HG02588 (cell line): ENCODE data around the gene CD82.

Experiments
- ATAC-seq: cut with Tn5 transposase; IDR thresholded peaks from one replicate; pipeline ENCODE4 v1.9.1; 2021; ENCODE audit warnings: mild to moderate bottlenecking, moderate library complexity; ENCODE audit not compliant: unreplicated experiment

CD82 gene, protein sequence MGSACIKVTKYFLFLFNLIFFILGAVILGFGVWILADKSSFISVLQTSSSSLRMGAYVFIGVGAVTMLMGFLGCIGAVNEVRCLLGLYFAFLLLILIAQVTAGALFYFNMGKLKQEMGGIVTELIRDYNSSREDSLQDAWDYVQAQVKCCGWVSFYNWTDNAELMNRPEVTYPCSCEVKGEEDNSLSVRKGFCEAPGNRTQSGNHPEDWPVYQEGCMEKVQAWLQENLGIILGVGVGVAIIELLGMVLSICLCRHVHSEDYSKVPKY

DNA sequence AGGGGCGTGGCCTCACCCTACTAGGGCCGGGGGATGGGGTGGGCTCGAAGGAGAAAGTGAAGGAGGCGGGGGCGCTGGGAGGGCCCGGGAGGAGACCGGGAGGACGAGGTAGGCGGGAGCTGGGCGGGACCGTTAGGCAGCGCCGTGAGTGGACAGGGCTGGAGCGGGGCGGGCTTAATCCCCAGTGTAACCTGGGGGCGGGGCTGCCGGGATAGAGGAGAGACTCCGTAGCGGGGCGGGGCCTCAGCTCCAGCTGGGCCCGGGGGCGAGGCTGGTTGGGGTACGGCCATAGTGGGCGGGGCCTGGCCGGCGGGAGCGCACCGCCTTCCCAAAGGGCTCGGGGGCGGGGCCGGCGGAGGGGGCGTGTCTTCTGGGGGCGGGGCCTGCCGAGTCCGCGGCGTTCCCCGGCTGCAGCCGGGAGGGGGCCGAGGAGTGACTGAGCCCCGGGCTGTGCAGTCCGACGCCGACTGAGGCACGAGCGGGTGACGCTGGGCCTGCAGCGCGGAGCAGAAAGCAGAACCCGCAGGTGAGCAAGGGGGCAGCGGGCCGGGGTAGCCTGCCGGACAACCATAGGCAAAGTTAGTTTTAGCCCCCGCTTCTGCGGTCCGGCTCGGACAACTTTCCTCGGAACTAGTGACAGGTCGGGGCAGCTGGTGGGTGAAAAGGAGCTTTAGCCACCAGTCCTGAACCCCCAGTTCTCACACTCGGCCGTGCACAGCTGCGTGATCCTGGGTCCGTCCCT, at the start of gene CD82:
Gene CD82, plus strand, starts transcription at position 453 of the 742 bp plus-strand sequence. CDS start 29,000 bp downstream, outside the sequence.
- peak; percentile 77 for ATAC-seq

DNA sequence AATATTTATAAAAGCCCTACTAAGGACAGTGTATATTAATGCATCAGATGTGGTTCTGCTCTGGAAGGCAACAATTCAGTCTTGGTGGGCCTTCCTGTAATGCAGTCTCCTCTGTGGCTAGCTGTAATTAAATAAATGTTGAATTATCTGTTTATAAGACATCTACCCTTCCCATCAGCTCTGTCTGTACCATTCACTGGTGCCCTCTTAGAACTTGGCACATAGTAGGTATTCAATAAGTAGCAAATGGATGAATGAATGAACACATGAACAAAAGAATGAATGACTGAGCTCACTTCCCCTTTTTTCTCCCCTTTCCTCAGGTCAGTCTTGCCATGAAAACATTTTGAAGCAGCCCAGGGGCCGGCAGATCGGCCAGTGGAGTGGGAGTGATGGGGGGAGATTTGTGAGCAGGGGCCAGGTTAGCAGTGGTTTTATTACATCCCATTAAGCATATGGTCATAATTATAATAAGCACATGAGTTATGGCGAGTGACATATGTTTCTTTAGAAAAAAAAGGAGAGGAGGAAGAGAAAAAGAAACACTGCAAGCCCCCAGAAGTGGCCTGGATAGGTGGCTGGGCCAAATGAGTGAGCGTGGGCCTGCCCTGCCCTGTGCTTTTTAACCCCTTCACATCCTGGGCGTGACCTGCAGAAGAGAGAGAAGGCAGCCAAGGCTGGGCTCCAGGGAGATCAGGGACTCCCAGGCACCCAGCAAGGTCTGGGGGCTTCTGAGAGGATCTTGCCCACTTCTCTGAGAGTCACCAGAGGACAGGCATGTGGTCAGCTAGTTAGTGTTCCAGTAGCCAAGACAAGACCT, 48.6 kb upstream of the CD82 start:
- ATAC-seq, result no peak

DNA sequence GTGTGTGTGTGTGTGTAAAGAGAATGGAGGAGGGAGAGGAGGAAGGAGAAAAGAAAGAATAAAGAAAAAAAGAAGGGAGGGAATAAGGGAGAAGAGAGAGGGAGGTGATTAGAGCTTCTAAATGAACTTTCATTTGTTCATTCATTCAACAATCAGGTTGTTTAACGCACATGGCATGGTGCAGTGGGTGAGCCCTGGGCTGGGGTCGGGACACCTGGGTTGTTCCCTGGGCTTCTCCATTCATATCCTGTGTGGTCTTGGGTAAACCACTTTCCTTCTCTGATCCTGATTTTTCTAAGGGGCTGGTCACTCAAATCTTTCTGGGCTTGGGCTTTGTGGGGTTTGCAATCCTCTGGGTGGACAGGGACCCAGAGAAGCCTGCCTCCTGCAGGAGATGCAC, 47.9 kb upstream of the CD82 start:
- ATAC-seq, result no peak

DNA sequence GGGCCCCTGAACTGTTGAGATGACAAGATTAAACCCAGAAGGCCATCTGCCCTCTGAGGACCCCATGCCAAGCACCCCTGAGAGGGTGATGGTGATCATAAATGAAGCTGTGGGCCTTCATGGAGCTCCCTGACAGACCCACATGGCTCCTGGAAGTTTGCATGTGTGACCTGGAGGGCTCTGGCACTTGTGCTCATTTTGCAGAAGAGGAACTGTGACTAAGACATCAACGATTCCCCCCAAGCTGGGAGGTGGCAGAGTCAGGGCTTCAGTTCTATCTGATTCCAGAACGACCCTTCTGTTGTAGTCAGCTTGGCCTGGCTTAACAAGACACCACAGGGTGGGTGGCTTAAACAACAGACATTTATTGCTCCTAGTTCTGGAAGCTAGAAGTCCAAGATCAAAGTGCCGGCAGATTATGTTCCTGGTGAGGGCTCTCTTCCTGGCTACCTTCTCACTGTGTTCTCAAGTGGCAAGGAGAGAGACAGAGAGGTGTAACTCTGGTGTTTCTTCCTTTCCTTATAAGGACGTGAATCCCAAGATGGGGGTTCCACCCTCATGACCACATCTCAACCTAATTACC, 46.4 kb upstream of the CD82 start:
- no peak for ATAC-seq

DNA sequence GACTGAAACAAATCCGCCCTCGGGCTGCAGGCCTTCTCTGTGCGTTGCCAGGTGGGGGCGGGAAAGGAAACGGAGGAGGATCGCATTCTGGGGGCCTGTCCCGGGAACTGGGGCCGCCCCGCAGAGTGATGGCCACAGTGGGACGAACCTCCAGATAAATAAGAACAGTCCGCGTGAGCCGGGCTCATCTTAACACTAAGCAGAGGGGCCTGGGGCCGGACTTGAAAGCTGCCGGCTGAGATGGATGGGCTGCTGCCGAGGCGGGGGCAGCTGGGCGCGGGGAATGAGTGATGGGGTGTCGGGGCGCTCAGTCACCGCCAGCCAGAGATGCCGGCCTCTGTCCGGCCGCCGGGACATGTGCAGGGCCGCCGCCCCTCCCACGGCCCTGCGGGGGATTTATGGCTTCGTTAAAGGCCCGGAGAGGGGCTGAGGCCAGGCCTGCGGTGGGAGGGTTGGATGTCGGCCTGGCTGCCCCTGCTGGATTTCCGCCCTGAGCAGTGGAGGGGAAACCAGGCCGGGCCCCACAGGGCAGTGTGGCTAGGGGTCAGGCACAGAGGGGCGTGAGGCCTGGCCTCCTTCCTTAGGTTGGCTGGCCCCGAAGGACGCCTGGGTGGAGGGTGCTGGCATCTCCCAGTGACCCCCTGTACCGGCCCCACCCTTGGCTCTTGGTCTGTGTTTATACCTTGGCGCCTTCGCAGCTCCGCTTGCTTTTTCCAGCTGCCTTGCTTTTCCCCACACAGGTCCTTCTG, 45.3 kb upstream of the CD82 start:
- ATAC-seq, result no peak

DNA sequence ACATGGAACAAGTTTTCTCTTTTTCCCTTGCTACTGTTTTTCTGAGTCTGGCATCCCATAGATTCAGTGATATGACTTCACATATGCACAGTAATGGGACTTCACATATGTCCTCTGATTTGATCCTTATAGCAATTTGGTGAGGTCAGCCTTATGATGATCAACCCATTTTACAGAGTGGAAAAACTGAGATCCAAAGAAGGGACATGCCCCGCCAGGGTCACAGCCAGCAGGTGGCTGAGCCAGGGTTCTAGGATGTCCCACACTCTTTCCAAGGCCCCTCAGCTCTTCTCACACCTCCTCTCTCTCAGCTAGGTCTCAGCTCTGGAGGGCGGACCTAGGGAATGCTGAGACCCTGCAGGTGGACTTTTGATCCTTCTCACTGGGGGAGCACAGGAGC, 44.3 kb upstream of the CD82 start:
- ATAC-seq, result no peak

DNA sequence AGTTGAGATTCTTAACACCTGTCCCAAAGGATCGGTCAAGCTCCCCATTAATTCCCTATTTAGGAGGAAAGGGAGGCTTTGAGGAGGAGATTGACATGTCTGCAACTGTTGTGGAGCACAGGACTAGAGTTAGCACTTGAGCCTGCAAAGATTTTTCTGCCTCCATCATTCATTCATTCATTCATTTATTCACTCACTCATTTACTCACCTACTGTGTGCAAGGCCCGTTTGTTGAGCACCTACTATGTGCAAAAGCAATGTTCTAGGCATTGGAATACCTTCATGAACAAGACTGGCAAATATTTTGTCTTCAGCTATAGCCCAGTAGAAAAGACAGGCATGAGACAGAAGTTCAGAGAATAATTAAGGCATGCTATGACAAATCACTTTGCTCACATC, 43.2 kb upstream of the CD82 start:
- no peak for ATAC-seq

DNA sequence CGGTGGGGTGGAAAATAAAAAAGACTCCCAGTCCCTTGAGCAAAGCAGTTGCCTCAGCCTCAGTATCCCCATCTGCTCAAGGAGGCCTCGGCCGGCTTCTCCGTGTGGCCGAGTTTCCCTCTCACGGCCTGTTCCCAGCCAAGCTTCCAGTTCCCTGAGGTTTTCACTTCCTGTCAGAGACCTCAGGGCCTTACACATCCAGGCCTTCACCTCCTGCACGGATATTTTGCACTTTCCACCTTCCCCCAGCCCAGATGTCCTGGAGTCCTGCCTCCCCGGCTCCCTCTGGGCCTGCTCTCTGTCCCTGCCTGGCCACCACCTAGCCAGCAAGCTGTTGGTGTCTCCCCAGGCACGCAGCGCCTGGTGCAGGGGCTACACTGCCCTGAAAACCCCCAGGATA, 41.1 kb upstream of the CD82 start:
- no peak for ATAC-seq

DNA sequence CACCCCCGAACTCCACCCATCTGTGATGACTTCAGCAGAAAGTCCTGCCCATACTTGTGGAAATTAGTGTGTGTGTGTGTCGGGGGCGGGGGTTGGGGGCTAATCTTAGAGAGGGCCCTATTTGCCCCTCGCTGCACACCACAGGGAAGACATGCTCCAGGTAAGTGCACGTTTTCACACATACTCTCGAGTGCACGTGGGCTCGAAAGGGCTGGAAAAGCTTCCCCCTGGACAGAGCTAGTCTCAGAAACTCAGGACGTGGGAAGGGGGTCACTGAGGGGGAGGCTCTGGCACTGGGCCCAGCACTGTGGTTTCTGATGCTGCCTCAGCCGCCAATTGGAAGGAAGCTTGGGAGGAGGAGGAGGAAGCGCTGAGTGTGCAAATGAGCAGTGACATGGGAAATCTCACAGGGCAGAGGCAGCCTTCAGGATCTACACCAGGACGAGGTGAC, 40.7 kb upstream of the CD82 start:
- no peak for ATAC-seq

DNA sequence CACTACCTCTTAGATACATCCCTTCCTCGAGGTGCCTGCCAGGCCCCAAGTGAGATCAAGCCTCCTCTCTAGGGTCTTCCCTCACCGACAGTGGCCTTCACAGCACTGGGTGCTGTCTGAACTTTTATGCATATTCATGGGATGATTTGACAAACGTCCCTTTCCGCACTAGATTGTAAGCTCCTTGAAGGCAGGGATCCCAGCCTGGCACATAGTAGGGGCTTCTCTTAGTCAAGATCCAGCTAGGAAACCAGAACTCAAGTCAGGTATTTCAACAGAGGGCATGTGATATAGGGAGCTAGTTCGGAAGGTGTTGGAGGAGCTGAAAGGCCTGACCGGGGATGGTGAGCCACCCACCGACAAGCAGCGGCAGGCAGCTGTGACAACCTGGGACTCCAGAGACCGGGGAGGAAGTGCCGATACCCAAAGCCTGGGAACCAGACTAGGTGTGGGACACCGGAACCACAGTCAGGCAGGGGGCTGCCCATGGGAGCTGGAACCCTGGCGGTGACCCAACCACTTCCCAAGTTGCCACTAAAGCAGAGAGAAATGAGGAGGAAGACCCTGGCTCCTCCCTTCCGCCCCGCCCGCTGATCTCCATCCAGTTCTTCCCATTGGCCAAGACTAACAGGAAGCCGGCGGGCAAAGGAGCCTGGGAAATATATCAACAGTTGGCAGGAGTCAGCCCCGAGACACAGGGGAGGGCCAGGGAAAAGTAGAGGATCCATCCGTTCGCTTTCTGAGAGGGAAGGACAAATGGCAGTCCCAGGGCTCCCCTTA, 39.8 kb upstream of the CD82 start:
- ATAC-seq, result no peak

DNA sequence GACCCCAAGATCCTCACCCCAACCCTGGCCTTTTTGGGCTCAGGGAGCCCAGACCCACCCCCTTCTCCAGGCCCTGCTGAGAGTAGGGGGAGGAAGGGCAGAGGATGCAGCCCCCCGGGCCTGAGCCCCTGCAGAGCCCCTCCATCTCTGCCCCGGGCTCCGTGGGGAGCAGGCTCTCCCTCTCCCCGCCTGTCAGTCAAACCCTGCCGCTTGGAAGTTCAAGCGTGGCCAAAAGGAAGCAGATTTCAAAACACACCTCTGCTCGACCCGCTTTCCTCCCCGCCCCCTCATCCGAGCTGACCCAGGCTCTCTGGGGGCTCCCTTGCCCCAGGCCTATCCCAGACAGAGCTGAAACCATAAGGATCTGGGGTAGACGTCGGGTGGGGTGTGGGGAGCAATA, 39.0 kb upstream of the CD82 start:
- no peak for ATAC-seq

DNA sequence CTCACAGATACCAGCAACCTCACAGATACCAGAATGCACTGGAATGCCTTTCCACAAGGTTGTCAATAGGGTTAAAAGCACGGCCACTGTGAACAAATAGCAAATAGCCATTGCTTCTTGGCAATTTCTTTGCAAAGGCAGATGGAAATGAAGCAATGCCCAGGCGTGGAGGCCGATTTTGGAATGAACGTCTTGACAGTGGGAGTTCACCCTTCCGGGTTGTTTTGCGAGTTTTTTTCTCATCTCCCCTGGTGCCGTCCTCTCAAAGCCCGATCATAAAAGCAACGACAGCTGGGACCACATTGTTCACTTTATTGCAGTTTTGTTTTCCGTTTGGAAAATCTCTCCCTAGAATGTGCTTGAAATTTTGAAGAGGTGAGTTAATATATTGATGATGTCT, 38.0 kb upstream of the CD82 start:
- ATAC-seq, result no peak

DNA sequence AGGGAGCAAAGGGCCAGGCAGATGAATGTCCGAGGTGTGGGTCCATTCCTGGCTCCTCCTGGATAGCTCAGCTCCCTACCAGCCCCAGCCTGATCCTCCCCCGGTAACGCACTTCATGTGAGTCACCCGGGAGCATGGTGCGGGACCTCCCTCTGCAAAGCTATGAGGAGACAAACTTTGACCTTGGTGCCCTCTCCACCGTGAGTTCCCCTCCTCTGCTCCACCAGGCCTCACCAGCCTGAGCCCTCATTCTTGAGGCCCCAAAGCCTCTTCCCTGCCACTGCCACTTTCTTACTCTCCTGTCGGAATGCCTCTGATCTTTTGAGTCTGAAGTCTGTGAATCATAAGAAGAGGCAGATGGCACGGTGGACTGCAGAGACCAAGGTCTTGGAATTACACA, 37.4 kb upstream of the CD82 start:
- no peak for ATAC-seq

DNA sequence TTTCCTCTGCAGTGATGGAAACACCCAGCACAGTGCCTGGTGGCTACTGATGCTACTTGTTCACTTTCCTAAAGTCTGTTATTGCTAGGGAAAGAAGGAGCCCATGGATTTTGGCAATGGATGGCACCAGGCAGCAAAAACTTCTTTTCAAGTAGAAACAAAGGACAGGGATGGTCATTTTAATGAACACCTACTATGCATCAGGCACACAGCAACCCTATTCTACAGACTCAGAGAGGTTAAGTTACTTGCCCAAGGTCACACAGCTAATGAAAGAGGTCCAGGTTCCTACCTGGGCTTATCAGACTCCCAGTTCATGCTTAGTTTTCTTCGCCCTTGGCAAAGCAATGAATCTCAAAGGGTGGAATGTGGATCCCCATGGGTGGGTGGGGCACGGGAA, 36.9 kb upstream of the CD82 start:
- ATAC-seq, result no peak

DNA sequence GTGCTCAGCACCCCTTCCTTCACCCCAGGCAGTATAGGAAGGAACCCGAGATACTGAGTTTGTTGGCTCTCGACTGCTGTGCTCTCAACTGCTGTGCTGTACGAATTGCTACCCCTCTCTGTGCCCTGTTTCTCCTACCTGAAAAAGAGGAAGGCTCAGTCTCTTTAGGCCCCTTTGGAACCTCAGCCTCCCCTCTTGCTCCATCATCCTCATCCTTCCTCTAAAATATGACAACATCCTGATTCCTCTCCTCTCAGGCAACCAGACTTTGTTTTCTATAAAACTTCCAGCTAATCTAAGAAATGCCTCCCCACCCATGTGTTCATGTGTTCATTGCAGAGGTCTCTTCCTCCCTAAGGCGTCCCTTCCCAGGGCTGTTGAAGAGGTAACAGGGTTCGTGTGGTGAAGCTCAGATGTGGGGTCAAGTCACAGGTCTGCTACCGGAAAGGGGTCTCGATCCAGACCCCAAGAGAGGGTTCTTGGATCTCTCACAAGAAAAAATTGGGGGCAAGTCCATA, 35.5 kb upstream of the CD82 start:
- no peak for ATAC-seq

DNA sequence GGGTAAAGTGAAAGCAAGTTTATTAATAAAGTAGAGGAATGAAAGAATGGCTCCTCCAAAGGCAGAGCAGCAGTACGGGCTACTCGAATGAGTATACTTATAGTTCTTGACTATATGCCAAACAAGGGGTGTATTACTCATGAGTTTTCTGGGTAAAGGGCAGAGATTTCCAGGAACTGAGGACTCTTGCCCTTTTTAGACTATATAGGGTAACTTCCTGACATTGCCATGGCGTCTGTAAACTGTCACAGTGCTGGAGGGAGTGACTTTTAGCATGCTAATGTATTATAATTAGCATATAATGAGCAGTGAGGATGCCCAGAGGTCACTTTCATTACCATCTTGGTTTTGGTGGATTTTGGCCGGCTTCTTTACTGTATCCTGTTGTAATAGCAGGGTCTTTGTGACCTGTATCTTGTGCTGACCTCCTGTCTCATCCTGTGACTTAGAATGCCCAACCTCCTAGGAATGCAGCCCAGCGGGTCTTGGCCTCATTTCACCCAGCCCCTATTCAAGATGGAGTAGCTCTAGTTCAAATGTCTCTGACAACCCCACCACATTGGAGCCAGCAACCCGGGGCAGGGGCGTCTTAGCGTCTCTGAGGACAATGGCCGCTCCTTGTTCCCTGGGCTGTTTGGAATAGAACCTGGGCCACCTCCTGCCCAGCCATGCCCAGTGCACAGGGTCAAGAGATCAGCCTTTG, 34.9 kb upstream of the CD82 start:
- no peak for ATAC-seq

DNA sequence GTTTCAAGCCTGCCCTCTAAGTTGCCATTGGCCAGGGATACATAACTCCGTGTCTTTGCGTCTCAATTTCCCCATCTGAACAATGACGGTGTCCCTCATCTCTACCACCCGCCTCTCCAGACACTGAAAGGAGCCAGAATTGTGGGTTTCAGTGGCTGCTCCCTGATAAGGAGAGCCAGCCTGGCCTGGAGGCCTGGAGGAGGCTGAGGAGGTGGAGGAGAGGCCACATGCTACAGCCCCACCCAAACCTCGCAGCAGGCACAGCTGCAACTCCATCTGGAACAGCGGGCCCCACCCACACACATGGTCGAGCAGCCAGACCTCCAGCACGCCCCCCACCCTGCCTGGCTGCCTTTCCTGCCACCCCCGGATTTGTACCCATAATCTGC, 34.4 kb upstream of the CD82 start:
- no peak for ATAC-seq

DNA sequence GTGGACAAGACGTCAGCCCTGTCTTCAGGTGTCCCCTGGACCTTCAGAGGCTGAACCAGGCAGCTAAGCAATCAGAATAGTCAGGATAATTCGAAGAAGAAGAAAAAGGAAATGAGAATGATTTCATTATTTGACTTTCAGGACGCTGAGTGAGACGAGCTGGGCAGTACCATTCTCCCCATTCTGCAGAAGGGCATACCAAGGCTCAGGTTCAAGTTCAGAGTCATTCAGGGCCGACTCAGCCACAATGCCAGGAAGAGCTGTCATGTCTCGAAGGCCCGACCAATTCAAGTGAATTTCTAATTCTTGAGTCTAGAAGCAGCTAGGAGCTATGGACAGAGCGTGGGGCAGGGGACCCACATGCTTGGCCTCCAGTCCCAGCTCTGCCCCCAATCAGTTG, 33.8 kb upstream of the CD82 start:
- ATAC-seq, result no peak

DNA sequence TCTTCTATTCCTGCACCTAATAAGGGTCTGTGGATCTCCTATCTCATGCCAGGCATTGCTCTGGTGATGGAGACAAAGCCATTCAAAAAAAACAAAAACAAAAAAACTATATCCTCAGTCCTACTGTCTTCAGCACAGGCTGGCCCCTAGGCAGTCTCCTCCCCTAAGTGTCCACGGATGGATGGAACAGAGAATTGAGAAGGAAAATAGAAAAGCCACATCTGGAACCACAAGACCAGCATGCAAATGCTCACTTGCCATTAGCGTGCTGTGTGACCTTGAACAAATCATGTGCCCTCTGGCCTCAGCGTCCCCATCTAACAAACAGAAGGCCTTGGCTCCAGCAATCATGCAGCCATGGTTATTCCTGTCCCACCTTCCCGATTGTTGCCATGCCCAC, 32.7 kb upstream of the CD82 start:
- ATAC-seq, result no peak
